ENCODE data around the gene MRPL55.
A peak's percentile ranks its signal among the peaks of the same experiment; 100 is the strongest.

MRPL55 gene

DNA sequence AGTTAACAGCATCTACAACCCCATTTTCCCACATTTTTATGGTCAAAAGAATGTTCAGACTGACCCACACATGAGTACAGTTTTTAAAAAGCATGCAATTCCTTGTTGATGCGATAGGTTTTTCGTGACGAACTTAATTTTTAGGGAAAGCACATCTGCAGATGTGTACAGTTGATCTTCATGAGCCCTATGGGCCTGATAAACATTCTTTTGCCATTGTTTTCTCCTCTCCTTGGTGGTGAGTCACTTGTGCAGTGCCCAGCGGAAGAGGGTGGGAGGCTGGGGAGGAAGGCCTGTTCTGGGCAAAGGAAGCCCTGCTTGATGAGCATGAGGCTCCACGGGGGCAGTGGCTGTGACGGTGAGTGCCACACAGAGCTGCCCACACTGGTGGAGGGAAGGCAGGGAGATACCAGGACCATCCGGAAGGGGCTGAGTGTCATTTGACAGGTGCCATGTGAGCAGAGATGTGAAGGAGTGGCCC is 21.3 kb downstream of the MRPL55 start:
- peak overlapping the region; percentile 50 for H3K4me3 ChIP-seq (ENCODE audit: low read length)
- TF ChIP-seq, protein P1, sequence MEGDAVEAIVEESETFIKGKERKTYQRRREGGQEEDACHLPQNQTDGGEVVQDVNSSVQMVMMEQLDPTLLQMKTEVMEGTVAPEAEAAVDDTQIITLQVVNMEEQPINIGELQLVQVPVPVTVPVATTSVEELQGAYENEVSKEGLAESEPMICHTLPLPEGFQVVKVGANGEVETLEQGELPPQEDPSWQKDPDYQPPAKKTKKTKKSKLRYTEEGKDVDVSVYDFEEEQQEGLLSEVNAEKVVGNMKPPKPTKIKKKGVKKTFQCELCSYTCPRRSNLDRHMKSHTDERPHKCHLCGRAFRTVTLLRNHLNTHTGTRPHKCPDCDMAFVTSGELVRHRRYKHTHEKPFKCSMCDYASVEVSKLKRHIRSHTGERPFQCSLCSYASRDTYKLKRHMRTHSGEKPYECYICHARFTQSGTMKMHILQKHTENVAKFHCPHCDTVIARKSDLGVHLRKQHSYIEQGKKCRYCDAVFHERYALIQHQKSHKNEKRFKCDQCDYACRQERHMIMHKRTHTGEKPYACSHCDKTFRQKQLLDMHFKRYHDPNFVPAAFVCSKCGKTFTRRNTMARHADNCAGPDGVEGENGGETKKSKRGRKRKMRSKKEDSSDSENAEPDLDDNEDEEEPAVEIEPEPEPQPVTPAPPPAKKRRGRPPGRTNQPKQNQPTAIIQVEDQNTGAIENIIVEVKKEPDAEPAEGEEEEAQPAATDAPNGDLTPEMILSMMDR (conservative IDR thresholded peaks at IDR 0.05; ENCODE audit: low read length), result peak; percentile 26
- peak; percentile 91 for DNase-seq (ENCODE audit: low read depth)

DNA sequence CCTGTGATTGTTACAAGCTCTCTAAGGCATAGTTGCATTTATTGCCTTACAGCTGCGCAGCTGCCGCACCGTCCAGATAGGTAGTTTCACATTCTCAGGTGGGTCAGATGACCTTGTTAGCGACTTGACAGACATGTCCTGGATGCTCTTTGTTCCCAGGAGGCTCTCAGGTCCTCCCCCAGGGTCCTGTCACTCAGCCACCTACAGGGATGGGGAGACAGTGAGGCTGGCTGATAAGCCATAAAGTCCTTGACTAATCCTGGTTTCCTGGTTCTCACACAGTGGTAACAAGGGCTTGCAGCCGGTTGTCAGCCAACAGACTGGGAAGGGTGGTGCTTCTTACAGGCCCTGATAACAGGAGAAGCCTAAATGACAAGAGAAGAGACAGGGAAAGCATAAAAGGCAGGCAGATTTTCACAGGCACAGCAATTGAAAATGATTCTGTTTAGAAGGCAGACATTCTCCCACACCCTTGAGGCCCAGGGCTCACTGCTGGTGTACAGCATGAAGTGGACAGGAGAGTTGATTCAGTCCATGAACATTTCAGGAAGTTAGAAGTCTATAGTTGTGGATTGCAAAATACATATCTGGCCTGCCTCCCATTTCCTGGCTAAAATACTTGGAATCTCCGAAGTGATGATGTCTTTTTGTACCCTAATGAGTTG is 23.7 kb downstream of the MRPL55 start:
- peak; percentile 88 for DNase-seq (ENCODE audit: low read depth)
- H3K4me3 ChIP-seq (ENCODE audit: low read length), result peak overlapping the region; percentile 99
- TF ChIP-seq, protein P1 (conservative IDR thresholded peaks at IDR 0.05; ENCODE audit: low read length), result no peak

DNA sequence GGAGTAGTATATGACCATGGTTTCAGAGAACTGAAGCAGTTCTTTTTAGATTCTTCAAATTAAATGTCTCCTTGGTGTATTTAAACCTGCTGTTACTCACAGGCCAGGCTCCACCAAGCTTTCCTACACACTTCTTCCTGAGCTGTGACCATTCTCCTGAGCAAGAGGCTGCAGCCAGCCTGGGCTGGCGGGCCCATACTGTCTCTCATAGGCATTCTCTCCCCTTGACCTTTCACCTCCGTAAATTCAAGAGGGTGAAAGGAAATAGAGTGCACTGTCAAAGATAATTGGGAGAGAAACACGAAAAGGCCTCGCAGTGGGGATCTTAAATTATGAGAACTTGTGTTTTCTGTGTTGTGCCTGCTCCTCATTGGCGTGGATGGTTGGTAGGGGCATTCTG is 24.3 kb downstream of the MRPL55 start:
- peak overlapping the region; percentile 99 for H3K4me3 ChIP-seq (ENCODE audit: low read length)
- DNase-seq (ENCODE audit: low read depth), result no peak
- TF ChIP-seq, protein P1 (conservative IDR thresholded peaks at IDR 0.05; ENCODE audit: low read length), result no peak

DNA sequence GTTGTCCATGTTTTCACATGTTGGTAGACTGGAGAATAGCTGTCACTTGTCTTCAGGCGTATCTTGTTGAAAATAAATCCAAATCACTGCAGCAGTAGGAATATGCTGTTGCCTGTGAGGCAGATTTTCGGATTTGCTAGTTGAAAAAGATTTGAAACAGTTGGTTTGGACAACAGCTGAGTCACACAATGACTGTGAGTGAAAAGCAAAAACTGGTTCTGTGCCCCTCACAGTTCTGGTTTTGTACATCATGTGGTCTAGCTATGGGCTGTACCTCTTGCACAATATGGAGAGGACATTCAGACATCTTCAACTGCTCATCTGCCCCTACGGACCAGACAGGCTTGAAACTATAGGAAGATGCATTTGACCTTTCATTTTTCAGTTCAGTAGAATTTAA is 24.8 kb downstream of the MRPL55 start:
- TF ChIP-seq, protein P1 (conservative IDR thresholded peaks at IDR 0.05; ENCODE audit: low read length), result no peak
- peak; percentile 83 for DNase-seq (ENCODE audit: low read depth)
- peak overlapping the region; percentile 99 for H3K4me3 ChIP-seq (ENCODE audit: low read length)

DNA sequence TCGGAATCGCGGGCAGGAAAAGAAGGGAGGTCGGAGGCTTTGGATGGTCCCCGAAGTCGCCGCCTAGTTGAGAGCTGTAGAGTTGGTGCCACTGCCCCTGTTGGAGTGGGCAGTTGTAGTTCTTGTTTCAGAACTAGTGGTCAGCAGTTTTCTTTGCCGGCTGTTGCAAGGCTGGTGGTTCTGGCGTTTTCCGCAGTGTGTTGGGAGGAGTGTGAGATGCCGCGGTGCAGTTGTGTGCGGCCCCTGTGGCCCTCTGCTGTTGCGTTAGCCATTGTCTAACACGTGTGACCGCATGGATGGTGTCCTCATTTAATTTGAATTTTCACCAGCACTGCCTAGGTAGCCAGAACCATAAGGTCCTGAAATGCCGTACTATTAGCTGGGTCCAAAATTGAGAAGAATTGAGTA is 25.2 kb downstream of the MRPL55 start:
- peak overlapping the region; percentile 99 for H3K4me3 ChIP-seq (ENCODE audit: low read length)
- DNase-seq (ENCODE audit: low read depth), result peak; percentile 38

DNA sequence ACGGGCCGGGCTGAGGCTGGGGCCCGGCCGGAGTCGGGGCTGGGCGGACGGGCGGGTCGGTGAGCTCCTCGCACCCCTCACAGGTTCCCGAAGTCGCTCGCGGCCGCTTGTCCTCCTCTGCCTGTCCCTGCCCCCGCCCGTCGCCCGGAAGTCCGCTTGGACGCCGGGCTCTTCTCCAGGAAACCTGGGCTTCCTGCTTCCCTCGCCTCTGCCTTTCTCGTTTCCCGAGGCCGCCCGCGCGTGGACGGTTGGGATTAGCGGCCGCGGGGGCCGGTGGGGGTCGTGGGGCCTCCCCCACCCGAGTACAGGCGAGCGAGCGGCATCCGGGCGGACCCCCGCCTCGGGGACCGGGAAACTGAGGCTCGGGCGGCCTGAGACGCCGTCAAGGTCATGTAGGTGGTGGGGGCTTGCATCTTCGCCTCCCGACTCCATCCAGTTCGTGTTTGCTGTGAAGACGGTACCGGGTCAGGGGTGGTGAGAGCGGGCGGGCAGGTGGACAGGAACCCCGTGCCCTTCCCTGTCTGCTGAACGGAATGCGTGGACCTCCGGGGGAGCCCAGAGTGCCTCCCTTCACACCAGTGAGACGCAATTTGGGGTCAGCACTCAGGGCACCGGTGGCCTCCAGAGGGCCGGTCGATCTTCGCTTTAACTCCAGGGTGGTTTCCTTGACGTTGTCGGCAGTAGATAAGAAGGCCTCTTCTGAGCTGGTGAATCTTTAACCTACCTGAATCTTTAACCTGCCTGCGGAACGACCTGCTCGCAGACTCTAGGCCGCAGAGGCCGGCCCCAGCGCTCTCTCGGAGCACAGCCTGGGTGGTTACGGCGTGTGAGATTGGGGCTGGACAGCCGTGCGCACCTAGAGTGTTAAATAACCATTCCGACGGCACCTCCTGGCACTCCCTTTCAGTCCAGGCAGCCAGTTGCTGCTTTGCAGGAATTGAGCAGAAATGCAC is 25.9 kb downstream of the MRPL55 start:
- TF ChIP-seq, protein P1 (conservative IDR thresholded peaks at IDR 0.05; ENCODE audit: low read length), result no peak
- H3K4me3 ChIP-seq (ENCODE audit: low read length), result peak overlapping the region; percentile 99
- DNase-seq (ENCODE audit: low read depth), result peak; percentile 62

More for the DNA sequence above, 25.2 kb downstream of the MRPL55 start:
- TF ChIP-seq, protein P1 (conservative IDR thresholded peaks at IDR 0.05; ENCODE audit: low read length), result no peak
